Peyer's patch (tissue), 4 donors: ENCODE data around the gene ELP2.
"Not testable (repeated sequence)": the region's sequence is repeated elsewhere in the genome, so short reads cannot be mapped to it uniquely, and the experiment has no call there.

ENCODE experiments used
- POLR2A ChIP-seq, 2 donors: fragments of 450-650 bp; IDR thresholded peaks; one replicate each; pipeline ENCODE4 v1.5.1; 2017; ENCODE audit warnings: antibody characterized with exemption in 2 of 2, mild to moderate bottlenecking in 2 of 2, moderate library complexity in 2 of 2
- TF ChIP-seq, protein P1 (sequence below), 6 experiments: fragments of 450-650 bp in 4 of 6; fragments of 200-600 bp in 2 of 6; sonication (generic) in 1 of 6; IDR thresholded peaks; one replicate each; pipeline ENCODE4 v1.5.1; 2017 to 2019; ENCODE audit warnings: antibody characterized with exemption in 6 of 6, mild to moderate bottlenecking in 3 of 6, moderate library complexity in 1 of 6

DNA sequence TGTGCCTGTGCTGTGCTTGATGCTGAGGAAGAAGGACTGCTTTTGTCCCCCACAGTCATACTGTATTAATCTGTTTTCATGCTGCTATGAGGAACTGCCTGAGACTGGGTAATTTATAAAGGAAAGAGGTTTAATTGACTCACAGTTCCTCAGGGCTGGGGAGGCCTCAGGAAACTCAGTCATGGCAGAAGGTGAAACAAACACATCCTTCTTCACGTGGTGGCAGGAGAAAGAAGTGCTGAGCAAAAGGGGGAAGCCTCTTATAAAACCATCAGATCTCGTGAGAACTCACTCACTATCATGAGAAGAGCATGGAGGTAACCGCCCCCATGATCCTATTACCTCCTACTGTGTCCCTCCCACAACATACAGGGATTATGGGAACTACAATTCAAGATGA is 38.6 kb downstream of the ELP2 start:
- TF ChIP-seq, protein P1, sequence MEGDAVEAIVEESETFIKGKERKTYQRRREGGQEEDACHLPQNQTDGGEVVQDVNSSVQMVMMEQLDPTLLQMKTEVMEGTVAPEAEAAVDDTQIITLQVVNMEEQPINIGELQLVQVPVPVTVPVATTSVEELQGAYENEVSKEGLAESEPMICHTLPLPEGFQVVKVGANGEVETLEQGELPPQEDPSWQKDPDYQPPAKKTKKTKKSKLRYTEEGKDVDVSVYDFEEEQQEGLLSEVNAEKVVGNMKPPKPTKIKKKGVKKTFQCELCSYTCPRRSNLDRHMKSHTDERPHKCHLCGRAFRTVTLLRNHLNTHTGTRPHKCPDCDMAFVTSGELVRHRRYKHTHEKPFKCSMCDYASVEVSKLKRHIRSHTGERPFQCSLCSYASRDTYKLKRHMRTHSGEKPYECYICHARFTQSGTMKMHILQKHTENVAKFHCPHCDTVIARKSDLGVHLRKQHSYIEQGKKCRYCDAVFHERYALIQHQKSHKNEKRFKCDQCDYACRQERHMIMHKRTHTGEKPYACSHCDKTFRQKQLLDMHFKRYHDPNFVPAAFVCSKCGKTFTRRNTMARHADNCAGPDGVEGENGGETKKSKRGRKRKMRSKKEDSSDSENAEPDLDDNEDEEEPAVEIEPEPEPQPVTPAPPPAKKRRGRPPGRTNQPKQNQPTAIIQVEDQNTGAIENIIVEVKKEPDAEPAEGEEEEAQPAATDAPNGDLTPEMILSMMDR (IDR thresholded peaks at IDR 0.05): not testable (repeated sequence)
- TF ChIP-seq POLR2A (IDR thresholded peaks at IDR 0.05): not testable (repeated sequence)
